ENCODE data around the gene OTX1. TPM values are rescaled to one million over a fixed set of nuclear protein-coding genes. Genes with fewer than 3 reads are reported as not detected.

The OTX1 gene
- total and polyA plus RNA-seq, 2 of the 8 experiments (the other 6 are each of a cell fraction or from before 2014, with no cell fraction given), result 0.24 to 3.3 TPM

- no peak for TF ChIP-seq ATF3 (IDR thresholded peaks at IDR 0.05; ENCODE audit: insufficient read depth, low read depth, low read length)
- TF ChIP-seq TAF7 (optimal IDR thresholded peaks at IDR 0.05; ENCODE audit: borderline replicate concordance, low read depth, low read length), result peak; percentile 18
- TF ChIP-seq SP4 (IDR thresholded peaks at IDR 0.05; ENCODE audit: low read length), result no peak
- TF ChIP-seq RXRA (IDR thresholded peaks at IDR 0.05; ENCODE audit: insufficient read depth, low read depth, low read length), result no peak
- no peak for TF ChIP-seq HDAC6 (IDR thresholded peaks at IDR 0.05; ENCODE audit: low read depth, low read length)
- peak; percentile 86; the same call in 1 of the 2 replicates for TF ChIP-seq TCF12 (IDR thresholded peaks at IDR 0.05; ENCODE audit: low read depth, low read length)
- TF ChIP-seq JUN (IDR thresholded peaks at IDR 0.05; ENCODE audit: low read depth, low read length), result no peak
- TF ChIP-seq, protein P1, sequence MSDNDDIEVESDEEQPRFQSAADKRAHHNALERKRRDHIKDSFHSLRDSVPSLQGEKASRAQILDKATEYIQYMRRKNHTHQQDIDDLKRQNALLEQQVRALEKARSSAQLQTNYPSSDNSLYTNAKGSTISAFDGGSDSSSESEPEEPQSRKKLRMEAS (IDR thresholded peaks at IDR 0.05), result peak; percentile 71
- TF ChIP-seq RBBP5 (IDR thresholded peaks at IDR 0.05; ENCODE audit: borderline replicate concordance, low read depth, low read length), result 0 out of 2 replicates have a peak, but pooled peaks have one; percentile 23
- TF ChIP-seq SUZ12 (IDR thresholded peaks at IDR 0.05; ENCODE audit: low read length), result no peak; the same call in 1 of the 2 replicates
- TF ChIP-seq ZNF274 (IDR thresholded peaks at IDR 0.05; ENCODE audit: borderline replicate concordance, extremely low read depth, low read length), result no peak
- TF ChIP-seq TBP (IDR thresholded peaks at IDR 0.05; ENCODE audit: low read depth, low read length), result peak; percentile 49; the same call in 1 of the 2 replicates
- TF ChIP-seq EZH2 (IDR thresholded peaks at IDR 0.05; ENCODE audit: low read depth, low read length, severe bottlenecking), result peak; percentile 80
- no peak for TF ChIP-seq RFX5 (IDR thresholded peaks at IDR 0.05; ENCODE audit: borderline replicate concordance, low read depth, low read length)
- TF ChIP-seq KDM5A (IDR thresholded peaks at IDR 0.05; ENCODE audit: low read length), result no peak
- TF ChIP-seq RAD21 (IDR thresholded peaks at IDR 0.05 in 1 of 2, conservative IDR thresholded peaks at IDR 0.05 in 1 of 2; ENCODE audit: low read depth in 2 of 2, low read length in 2 of 2), result peak; percentile 63 to 69
- TF ChIP-seq, protein P2, sequence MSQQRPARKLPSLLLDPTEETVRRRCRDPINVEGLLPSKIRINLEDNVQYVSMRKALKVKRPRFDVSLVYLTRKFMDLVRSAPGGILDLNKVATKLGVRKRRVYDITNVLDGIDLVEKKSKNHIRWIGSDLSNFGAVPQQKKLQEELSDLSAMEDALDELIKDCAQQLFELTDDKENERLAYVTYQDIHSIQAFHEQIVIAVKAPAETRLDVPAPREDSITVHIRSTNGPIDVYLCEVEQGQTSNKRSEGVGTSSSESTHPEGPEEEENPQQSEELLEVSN (IDR thresholded peaks at IDR 0.05), result peak; percentile 77
- no peak for TF ChIP-seq PHF8 (conservative IDR thresholded peaks at IDR 0.05; ENCODE audit: low read depth, low read length)
- peak; percentile 46 to 58; a peak in 1 of 4 replicates for TF ChIP-seq HDAC2 (IDR thresholded peaks at IDR 0.05; ENCODE audit: borderline replicate concordance in 1 of 2, low read depth in 2 of 2, low read length in 2 of 2)
- peak; percentile 73 for TF ChIP-seq EGR1 (IDR thresholded peaks at IDR 0.05; ENCODE audit: borderline replicate concordance, low read depth, low read length)
- no peak for TF ChIP-seq CHD2 (IDR thresholded peaks at IDR 0.05; ENCODE audit: low read length)
Measured at GRCh38 chr2:63053889-63054602, 3.4 kb downstream of the OTX1 start (continued).

Data from H1 (cell line).